Fibroblast of skin of left biceps (primary cell): ENCODE measurements around the gene UBXN11.
"Not testable (repeated sequence)": the region's sequence is repeated elsewhere in the genome, so short reads cannot be mapped to it uniquely, and the experiment has no call there.

Experiments
- DNase-seq, 2 experiments: peaks; one replicate each; pipeline ENCODE4 v3.0.0-alpha.2; 2013; ENCODE audit warnings: low read depth in 2 of 2

UBXN11 gene

GRCh38 chr1:26307363-26307781 is 936 bp upstream of the UBXN11 start:
- DNase-seq = no peak

- DNase-seq = no peak
Observed at GRCh38 chr1:26305667-26306289, 658 bp downstream of the UBXN11 start.

- no peak for DNase-seq
Observed at GRCh38 chr1:26302733-26303405, 3.6 kb downstream of the UBXN11 start.

GRCh38 chr1:26300578-26301275 is 5.7 kb downstream of the UBXN11 start:
- no peak for DNase-seq

- no peak for DNase-seq
Observed at GRCh38 chr1:26297791-26298124, 8.7 kb downstream of the UBXN11 start.

- DNase-seq = no peak
Observed at GRCh38 chr1:26297057-26297790, 9.2 kb downstream of the UBXN11 start.

- no peak for DNase-seq
Observed at GRCh38 chr1:26296340-26297056, 9.9 kb downstream of the UBXN11 start.

- no peak for DNase-seq
Observed at GRCh38 chr1:26295194-26296138, 11.0 kb downstream of the UBXN11 start.

- no peak for DNase-seq
Observed at GRCh38 chr1:26293911-26294463, 12.4 kb downstream of the UBXN11 start.

GRCh38 chr1:26292735-26293134 is 13.7 kb downstream of the UBXN11 start:
- DNase-seq = not testable (repeated sequence)

GRCh38 chr1:26291939-26292338 is 14.5 kb downstream of the UBXN11 start:
- no peak for DNase-seq

GRCh38 chr1:26291433-26291832 is 15.0 kb downstream of the UBXN11 start:
- DNase-seq = no peak

GRCh38 chr1:26290882-26291261 is 15.6 kb downstream of the UBXN11 start:
- DNase-seq = no peak

- no peak for DNase-seq
Observed at GRCh38 chr1:26290122-26290881, 16.1 kb downstream of the UBXN11 start.

- no peak for DNase-seq
Observed at GRCh38 chr1:26289158-26290059, 17.0 kb downstream of the UBXN11 start.

GRCh38 chr1:26288311-26288941 is 18.0 kb downstream of the UBXN11 start:
- DNase-seq = no peak

GRCh38 chr1:26287811-26288210 is 18.6 kb downstream of the UBXN11 start:
- no peak for DNase-seq
